ENCODE results near the gene KCNA2.

GRCh38 chr1:110635434-110635833, 29.3 kb upstream of the KCNA2 start:
- no peak for TF ChIP-seq CTCF (optimal IDR thresholded peaks at IDR 0.05 in 1 of 3, IDR thresholded peaks at IDR 0.05 in 1 of 3, conservative IDR thresholded peaks at IDR 0.05 in 1 of 3; ENCODE audit: extremely low read depth in 1 of 3, insufficient read depth in 2 of 3, low read length in 3 of 3)
- TF ChIP-seq EZH2 (IDR thresholded peaks at IDR 0.05; ENCODE audit: low read length): no peak

Data from keratinocyte (primary cell).